Measurements from ENCODE around the gene FIBCD1.

The FIBCD1 gene

DNA sequence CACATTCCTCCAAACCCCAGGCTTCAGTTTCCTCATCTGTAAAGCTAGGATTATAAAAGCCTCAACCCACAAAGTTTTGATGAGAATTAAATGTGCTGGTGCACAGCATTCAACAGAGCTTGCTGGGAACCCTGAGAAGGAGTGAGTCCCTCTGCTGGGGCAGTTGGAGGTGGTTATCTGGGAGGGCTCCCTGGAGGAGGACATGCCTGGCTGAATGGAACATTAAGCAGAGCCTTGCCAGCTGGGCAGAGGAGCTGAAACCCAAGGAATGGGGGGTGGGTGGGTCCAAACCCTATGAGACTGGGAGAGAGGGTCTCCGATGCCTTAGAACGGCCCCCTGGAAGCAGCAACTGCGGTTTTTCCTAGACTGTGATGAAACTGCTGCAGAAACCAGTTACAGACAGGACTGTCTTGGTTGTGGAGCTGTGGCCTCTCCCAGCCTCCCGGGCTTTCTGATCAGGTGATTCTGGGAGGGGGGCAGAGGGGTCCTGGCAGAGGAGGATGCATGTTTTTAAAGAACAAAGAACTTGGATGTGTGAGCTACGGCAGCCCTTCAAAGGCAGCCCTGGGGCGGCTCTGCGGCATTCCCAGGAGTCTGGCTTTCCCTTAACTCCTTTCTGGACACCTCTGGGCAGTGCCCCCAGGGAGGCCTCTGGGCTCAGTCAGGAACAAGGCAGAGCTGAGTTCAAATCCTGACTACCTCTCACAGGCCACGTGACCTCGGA is 20.8 kb downstream of the FIBCD1 start:
- Histone ChIP-seq H3K4me2 (ENCODE audit: low read length) (no peak overlapping the region), H3K9me2 (ENCODE audit: low read depth, low read length) (no peaks in the 10 kb centered on the region), H3K79me2 (ENCODE audit: insufficient read depth, low read length) (no peaks in the 10 kb centered on the region)

DNA sequence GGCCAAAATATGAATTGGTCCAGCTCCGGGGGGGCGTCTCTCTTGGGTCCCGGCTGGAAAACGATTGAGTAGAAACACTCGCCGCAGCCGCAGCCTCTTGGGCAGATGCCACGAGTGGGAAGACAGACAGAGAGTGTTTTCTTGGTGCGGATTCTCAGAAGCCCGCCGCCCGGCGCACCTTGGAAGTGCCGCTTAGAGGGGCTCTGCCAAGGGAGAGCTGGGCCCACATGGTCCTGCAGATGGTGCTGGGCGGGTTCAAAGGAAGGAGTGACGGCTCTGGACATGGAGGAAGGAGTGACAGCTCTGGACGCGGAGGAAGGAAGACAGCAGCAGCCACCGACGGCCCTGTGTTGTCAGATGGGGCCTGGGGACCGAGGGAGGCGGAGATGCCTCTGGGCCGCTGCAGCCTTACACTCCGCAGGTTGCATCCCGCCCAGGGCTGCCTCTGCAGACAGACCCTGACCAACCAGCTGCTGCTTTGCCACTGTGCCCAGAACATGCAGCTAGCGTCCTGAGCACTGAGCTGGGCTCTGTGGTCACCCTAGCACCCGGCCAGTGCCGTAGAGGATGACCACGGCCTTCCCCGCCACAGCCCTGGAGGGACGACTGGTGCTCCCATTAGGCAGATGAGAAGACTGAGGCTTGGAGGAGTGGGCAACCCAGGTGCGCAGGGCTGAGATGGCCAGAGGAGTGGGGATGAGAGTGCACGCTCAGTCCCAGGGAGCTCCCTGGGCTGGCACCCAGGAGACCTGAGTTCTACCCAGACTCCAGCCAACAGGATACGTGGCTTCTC is 21.7 kb downstream of the FIBCD1 start:
- Histone ChIP-seq H3K9me2 (ENCODE audit: low read depth, low read length) (no peaks in the 10 kb centered on the region), H3K9me3 (ENCODE audit: low read length) (no peaks in the 10 kb centered on the region), H3K4me2 (ENCODE audit: low read length) (no peak overlapping the region), H3K4me1 (ENCODE audit: insufficient read depth, low read length, severe bottlenecking) (no peaks in the 10 kb centered on the region), H3F3A (ENCODE audit: insufficient read depth, low read length) (no peaks in the 10 kb centered on the region), H3K27me3 (ENCODE audit: insufficient read depth, low read length) (peaks cover 4% of the 10 kb centered on the region; the same call in 1 of the 2 replicates), H4K20me1 (ENCODE audit: insufficient read depth, low read length) (no peaks in the 10 kb centered on the region), H3K36me3 (ENCODE audit: insufficient read depth, low read length) (no peaks in the 10 kb centered on the region), H2AFZ (ENCODE audit: low read length) (no peak overlapping the region), H3K9ac (ENCODE audit: low read length) (no peak overlapping the region), H3K79me2 (ENCODE audit: insufficient read depth, low read length) (no peaks in the 10 kb centered on the region), H3K27ac (ENCODE audit: low read depth, low read length, poor library complexity, severe bottlenecking) (no peak overlapping the region), H3K4me3 (ENCODE audit: low read depth, low read length, poor library complexity, severe bottlenecking) (no peak overlapping the region)
- TF ChIP-seq, protein P1, sequence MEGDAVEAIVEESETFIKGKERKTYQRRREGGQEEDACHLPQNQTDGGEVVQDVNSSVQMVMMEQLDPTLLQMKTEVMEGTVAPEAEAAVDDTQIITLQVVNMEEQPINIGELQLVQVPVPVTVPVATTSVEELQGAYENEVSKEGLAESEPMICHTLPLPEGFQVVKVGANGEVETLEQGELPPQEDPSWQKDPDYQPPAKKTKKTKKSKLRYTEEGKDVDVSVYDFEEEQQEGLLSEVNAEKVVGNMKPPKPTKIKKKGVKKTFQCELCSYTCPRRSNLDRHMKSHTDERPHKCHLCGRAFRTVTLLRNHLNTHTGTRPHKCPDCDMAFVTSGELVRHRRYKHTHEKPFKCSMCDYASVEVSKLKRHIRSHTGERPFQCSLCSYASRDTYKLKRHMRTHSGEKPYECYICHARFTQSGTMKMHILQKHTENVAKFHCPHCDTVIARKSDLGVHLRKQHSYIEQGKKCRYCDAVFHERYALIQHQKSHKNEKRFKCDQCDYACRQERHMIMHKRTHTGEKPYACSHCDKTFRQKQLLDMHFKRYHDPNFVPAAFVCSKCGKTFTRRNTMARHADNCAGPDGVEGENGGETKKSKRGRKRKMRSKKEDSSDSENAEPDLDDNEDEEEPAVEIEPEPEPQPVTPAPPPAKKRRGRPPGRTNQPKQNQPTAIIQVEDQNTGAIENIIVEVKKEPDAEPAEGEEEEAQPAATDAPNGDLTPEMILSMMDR (IDR thresholded peaks at IDR 0.05; ENCODE audit: low read length): no peak
- no peak for TF ChIP-seq EZH2 (IDR thresholded peaks at IDR 0.05; ENCODE audit: borderline replicate concordance, low read length)

More for the DNA sequence above, 20.8 kb downstream of the FIBCD1 start:
- Histone ChIP-seq H3K27ac (ENCODE audit: low read depth, low read length, poor library complexity, severe bottlenecking) (no peak overlapping the region), H3K9ac (ENCODE audit: low read length) (no peak overlapping the region), H2AFZ (ENCODE audit: low read length) (no peak overlapping the region), H4K20me1 (ENCODE audit: insufficient read depth, low read length) (no peaks in the 10 kb centered on the region), H3K9me3 (ENCODE audit: low read length) (no peaks in the 10 kb centered on the region), H3K4me3 (ENCODE audit: low read depth, low read length, poor library complexity, severe bottlenecking) (no peak overlapping the region), H3K27me3 (ENCODE audit: insufficient read depth, low read length) (peaks cover 4% of the 10 kb centered on the region; the same call in 1 of the 2 replicates), H3K36me3 (ENCODE audit: insufficient read depth, low read length) (no peaks in the 10 kb centered on the region), H3K4me1 (ENCODE audit: insufficient read depth, low read length, severe bottlenecking) (no peaks in the 10 kb centered on the region), H3F3A (ENCODE audit: insufficient read depth, low read length) (no peaks in the 10 kb centered on the region)
- TF ChIP-seq, protein P1 (IDR thresholded peaks at IDR 0.05; ENCODE audit: low read length): no peak
- TF ChIP-seq EZH2 (IDR thresholded peaks at IDR 0.05; ENCODE audit: borderline replicate concordance, low read length): no peak

DNA sequence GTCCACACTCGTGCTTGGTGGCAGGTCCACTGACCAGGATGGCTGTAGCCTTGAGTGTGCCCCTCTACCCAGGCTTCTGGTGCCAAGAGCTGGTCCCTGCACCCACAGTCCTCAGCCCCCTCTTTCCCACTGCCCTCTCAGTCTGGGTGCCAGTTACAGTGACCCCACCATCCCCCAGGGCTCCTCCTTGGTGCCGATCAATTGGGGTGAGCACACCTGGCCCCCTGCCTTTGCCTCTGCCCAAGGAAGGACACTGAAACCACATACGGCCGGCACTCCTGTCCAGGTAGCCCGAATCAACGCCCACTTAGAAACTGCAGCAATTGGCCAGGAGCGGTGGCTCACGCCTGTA is 24.0 kb downstream of the FIBCD1 start:
- TF ChIP-seq, protein P1 (IDR thresholded peaks at IDR 0.05; ENCODE audit: low read length): no peak
- no peak for TF ChIP-seq EZH2 (IDR thresholded peaks at IDR 0.05; ENCODE audit: borderline replicate concordance, low read length)
- Histone ChIP-seq H3F3A (ENCODE audit: insufficient read depth, low read length) (no peaks in the 10 kb centered on the region), H3K9me2 (ENCODE audit: low read depth, low read length) (no peaks in the 10 kb centered on the region), H2AFZ (ENCODE audit: low read length) (no peak overlapping the region), H3K36me3 (ENCODE audit: insufficient read depth, low read length) (no peaks in the 10 kb centered on the region), H3K9me3 (ENCODE audit: low read length) (no peaks in the 10 kb centered on the region), H3K79me2 (ENCODE audit: insufficient read depth, low read length) (no peaks in the 10 kb centered on the region), H3K4me1 (ENCODE audit: insufficient read depth, low read length, severe bottlenecking) (no peaks in the 10 kb centered on the region), H3K4me3 (ENCODE audit: low read depth, low read length, poor library complexity, severe bottlenecking) (no peak overlapping the region), H4K20me1 (ENCODE audit: insufficient read depth, low read length) (no peaks in the 10 kb centered on the region), H3K27ac (ENCODE audit: low read depth, low read length, poor library complexity, severe bottlenecking) (no peak overlapping the region), H3K4me2 (ENCODE audit: low read length) (no peak overlapping the region), H3K9ac (ENCODE audit: low read length) (no peak overlapping the region), H3K27me3 (ENCODE audit: insufficient read depth, low read length) (peaks cover 4% of the 10 kb centered on the region; the same call in 1 of the 2 replicates)
